HG02981 (cell line): ENCODE results near the gene RASL10A.
A peak's percentile ranks its signal among the peaks of the same experiment; 100 is the strongest.

Experiments
- ATAC-seq: cut with Tn5 transposase; IDR thresholded peaks from one replicate; pipeline ENCODE4 v1.9.1; 2021; ENCODE audit warnings: mild to moderate bottlenecking, moderate library complexity; ENCODE audit not compliant: unreplicated experiment

RASL10A gene

DNA sequence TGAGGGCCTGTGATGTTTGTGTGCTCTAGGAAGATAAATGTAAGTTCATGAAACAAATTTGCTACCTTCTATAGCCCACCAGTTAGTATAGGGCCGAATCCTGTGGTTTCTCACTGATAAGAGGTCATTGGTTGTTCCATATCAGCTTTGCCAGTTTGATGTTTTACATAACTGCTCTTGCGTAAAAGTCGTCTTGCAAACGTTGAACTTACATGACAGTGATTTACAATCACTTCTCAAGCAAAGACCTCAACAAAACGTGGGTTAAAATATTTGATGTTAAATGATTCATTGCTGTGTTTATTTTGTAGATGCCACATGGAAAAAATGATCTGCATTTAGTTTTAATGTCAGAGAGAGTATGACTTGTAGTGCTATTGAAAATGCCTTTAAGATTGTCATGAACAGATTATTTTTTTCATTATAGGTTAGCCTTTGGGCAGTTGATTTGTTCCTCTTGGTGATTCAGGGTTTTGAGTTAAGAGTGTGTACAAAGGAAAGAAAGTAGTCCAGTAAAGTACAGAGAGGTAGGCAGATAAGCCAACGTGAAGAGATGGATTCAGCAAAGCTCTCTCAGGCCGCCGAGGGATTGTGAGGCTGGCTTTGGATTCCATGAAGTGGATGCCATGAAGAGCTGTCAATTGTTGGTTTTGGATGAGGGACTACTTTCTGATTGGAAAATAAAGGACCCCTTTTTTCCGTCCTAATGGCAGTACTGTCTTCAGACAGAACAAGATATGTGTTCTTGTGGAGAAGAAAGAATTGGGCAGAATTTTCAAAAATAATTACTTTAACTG, 44.8 kb downstream of the RASL10A start:
- no peak for ATAC-seq

DNA sequence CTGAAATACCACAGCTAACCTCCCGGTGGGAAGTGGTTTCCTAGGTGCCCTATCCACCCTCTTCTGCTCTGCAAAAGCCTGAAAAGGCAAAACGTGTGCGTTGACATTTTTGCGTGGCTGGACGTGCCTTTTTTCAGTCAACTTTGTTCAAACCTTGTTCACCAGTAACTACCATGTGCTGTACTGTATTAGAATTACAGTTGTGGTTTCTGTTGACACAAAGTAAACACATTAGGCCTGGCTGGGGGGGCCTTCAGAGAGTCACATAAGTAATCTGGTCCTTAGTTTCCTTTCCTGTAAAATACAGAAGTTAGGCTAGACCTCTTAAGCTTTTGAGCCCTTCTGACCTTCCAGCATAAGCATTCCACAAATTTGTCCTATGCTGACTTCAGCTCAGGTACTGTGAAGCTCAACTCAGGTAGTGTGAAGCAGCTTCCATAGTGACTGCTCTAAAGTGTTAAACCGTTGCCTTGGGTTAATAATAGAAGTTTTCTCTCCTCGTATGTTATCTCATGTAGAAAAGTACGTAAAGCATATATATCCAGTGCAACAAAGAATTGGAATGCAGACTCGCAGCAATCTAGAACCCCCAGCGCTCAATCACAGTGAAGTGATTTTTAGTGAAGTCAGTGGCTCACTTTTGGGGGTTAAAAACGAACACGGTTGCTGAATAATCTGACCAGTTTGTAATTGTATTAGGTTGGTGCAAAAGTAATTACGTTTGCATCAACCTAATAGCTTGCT, 45.6 kb downstream of the RASL10A start:
- no peak for ATAC-seq

DNA sequence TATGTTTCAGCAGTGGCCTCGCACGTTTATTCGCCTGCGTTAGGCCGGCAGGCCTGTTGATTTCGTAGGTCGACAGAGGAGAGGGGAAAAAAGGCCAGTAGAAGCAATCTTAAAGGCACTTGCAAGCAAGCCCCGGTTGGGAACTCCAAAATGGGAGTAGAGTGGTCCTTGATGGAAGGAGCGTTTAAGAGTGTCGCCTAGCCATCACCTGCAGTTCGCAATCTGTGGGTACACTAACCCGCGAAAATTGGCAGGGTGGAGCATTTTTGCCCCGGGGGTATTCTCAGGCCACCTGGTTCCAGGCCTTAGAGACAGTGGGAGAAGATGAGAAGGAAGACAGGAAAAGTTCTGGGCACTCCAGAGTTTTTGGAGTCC, 46.3 kb downstream of the RASL10A start:
- ATAC-seq, result no peak

DNA sequence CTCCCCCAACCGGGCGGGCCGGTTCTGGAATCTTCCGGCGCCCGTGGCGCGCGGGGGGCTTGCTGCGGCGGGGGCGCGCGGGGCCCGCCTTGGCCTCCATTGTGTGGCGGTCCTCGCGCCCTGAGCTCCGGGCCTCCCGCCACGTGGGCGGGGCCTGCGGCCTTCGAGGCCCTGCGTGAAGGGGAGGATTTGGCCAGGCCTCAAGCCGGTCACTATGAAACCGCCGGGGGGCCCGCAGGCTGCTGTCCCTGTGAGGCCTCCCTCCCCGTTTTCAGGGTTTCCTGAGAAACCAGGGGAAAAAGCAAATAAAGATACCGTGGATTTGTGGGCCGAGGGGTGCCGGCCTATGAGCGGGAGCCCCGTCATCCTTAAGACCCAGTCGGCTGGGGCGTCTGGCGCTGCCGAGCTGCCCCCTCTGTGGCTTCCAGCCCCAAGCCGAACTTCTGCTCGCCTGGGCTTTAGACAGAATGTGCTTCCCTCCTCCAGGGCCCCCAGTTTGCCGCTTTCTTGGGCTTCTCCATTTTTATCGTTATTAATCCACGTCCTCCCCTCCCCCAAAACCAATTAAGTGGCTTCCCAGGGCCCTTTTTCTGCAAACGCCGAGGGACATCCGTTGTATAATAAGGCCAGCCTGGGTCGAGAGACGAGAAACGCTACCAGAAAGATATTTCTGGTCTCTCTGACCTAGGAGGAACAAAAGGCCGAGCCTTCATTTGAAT, 46.8 kb downstream of the RASL10A start:
- ATAC-seq, result peak; percentile 8

DNA sequence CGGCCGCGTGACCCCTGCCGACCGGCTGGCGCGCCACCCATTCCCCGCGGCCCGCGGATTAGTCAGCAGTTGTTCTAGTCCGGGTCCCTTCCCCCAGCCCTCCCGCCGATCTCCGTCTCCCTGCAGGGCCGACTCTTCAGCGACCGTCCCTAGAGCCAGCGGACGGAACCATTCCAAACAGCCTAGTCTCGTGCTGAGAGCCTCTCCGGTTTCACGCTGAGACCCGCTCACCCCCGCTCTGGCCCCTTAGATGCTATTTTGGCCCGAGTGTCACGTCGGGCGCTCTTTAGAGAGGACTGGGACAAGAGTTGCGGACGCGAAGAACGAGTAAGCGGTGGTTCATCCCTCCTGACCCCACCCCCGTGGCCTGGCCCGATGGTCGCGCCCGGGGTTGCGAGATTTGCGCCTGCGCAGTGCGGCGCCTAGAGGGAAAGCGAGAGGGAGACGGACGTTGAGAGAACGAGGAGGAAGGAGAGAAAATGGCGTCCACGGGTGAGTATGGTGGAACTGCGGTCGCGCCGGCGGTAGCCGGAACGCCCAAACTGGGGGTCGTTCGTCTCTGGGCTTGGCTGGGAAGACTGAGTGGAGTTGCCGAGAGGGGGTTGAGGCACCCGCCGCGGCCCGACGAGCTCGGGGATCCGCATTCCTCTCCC, 47.5 kb downstream of the RASL10A start, which contains the start of the genes EWSR1 and RHBDD3:
TSS of gene EWSR1 (plus strand) at position 411 of the 653 bp plus-strand sequence. CDS start at position 480, 69 bp downstream.
TSS of gene RHBDD3 (minus strand) at position 124 of the 653 bp plus-strand sequence. CDS start 2,355 bp downstream, outside the sequence.
- peak; percentile 71 for ATAC-seq

DNA sequence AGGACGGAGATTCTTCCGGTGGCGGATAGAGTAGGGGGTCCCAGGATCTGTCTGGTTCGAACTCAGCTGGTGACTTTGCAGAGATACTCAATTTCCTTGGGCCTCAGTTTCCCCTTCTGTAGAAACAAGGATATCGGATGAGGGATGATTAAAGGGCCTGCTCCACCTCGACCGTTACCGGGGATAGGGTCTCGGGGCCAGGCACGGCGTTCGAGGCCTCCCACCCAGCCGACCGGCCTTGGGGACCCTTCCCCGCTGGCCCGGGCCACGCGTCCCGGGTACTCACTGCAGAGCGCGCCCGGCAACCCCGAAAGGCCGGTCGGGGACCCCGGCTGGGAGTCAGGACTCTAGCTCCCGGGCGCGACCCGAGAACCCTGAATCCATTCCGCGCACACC, 48.0 kb downstream of the RASL10A start:
- no peak for ATAC-seq

DNA sequence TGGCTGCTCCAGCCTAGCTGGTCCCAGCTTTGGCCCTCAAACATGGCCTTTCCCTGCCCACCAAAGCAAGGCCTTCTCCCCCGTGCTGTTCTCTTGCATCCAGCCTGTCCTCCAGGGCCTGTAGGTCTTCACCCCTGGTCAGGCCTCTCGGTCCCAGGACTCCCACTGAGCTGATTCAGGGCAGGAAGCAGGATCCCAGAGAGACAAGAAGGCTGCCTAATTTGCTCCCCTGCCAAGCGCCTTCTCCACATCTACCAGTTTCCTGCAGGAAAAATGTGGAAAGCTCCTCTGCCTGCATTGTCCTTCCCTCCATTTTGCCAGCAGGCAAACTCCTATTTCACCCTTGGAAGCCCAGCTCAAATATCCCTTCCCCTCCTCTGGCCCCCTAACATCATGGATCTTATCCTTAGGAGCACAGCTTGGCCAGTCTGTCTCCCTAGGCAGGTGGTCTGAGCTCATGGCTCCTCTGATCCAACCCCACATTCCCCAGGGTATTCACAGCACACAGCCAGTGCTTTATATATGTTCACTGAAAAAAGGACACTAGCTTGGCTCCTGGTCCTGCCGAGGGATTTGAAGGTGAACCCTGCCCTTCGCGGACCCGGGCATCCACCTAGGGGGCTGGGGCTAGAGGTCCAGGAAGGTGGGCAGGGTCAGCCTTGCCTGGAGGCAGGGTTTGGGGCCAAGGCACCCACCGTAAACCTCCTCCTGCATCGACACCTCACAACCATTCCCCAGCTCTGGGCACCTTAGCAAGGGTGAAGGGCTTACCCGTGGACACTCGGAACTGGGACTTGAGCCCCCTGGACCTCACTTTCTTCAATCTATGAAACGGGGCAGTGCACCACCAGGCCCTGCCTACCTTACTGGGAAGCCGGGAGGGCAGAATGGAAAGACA, 48.7 kb downstream of the RASL10A start:
- ATAC-seq, result no peak

DNA sequence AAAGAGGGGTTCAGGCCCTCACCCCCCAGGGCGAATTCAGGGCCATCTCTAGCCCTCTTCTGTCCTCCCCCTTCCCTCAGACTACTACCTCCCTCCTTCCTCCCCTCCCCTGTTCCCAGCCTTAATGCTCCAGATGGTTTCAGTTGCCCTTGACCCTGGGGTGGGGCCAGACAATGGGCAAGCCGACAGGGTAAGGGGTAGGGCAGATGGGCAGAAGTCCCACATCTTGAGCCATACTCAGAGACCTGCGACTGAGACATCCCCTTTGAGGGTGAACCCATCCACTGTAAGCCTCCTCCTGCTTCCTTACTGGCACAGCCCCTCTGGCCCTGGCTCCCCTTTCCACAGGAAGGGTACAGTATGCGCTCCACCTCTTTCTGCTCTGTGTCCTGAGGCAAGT, 49.6 kb downstream of the RASL10A start:
- no peak for ATAC-seq

DNA sequence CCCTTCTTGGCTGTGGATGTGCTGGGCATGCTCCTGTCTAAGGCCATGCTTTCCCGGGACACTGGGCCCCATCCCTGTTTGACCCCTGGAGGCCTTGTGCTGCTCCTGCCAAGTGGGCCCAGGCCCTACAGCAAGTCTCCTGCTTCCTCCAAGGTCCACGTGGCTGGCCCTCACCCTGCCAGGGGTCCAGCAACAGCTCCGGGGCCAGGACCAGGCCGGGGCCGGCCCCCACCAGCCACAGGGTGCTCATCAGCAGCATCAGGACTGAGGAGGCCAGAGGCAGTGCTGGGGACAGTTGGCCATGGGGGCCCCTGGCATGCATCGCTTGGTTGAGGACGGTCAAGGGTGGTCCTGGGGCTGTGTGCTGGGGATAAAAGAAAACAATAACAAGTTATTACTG, 50.2 kb downstream of the RASL10A start:
- ATAC-seq, result no peak

DNA sequence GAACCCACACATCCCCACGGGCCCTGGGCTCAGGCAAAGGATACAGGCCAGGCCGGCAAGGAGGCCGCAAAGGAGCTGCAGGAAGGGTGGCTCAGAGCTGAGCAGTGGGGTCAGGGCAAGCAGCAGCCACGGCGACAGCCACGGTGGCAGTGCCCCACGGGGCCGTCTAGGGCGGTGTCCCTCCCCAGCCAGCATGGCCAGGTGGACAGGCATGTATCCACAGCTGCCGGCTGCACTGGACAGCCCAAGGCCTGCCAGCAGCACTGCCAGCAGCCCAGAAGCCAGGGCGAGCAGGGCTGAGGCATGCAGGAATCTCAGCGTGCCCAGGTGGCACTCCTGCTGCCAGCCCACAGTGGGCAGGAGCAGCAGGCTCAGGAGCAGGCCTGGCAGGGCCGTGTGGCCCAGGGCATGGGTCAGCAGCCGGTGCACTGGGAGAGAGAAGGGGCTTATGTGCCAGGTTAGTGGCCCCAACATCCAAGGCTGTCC, 51.7 kb downstream of the RASL10A start:
- no peak for ATAC-seq
